ENCODE data around the gene ZBTB47. TPM values are rescaled to one million over a fixed set of nuclear protein-coding genes. Genes with fewer than 3 reads are reported as not detected.

The ZBTB47 gene
- total RNA-seq, 2 experiments from 2014 or later = 0.18 to 0.34 TPM

Other genes starting within 250 kb of the ZBTB47 start
- gene LYZL4, start 243.1 kb upstream of the ZBTB47 start, total RNA-seq = not detected
- 1 to 10 TPM; 9.1 to 9.5 TPM for gene VIPR1, start 151.1 kb upstream of the ZBTB47 start, total RNA-seq
- gene SEC22C, start 71.7 kb upstream of the ZBTB47 start, total RNA-seq = 10 to 100 TPM; 49.3 to 51.4 TPM
- 10 to 100 TPM; 68.6 to 68.7 TPM for gene SS18L2, start 62.8 kb upstream of the ZBTB47 start, total RNA-seq
- gene NKTR, start 53.0 kb upstream of the ZBTB47 start, total RNA-seq = 10 to 100 TPM; 85.9 to 90.3 TPM
- gene KLHL40, start 31.8 kb downstream of the ZBTB47 start, total RNA-seq = not detected
- not detected for gene HHATL, start 49.1 kb downstream of the ZBTB47 start, total RNA-seq
- under 1 TPM in 1 of 2 experiments, not detected in 1; 0.63 TPM for gene CCDC13, start 119.6 kb downstream of the ZBTB47 start, total RNA-seq
- 10 to 100 TPM; 55.3 to 57.9 TPM for gene HIGD1A, start 150.8 kb downstream of the ZBTB47 start, total RNA-seq
- 1 to 10 TPM; 2.3 to 2.8 TPM for gene ACKR2, start 155.7 kb downstream of the ZBTB47 start, total RNA-seq
- gene CYP8B1, start 222.2 kb downstream of the ZBTB47 start, total RNA-seq = not detected